ENCODE results near the gene SLC16A12. TPM values are rescaled to one million over a fixed set of nuclear protein-coding genes. Genes with fewer than 3 reads are reported as not detected.

Gene SLC16A12
- total and polyA plus RNA-seq, 2 of the 8 experiments (the other 6 are each of a cell fraction or from before 2014, with no cell fraction given): 1.6 to 1.9 TPM

- CTCF ChIA-PET (ENCODE audit: partially characterized antibody): interaction anchor here (1.1 kb wide), 2 partner anchors 37 to 39 kb away, joined by 3 read pairs; no protein-coding TSS in a partner anchor
- 92% methylated on average over 12 of the region's 12 CpGs; no CpG with 5 or more reads in 1 of the 2 experiments for WGBS, 2 experiments (ENCODE audit: extremely low coverage in 1 of 2, insufficient coverage in 1 of 2, insufficient read length in 1 of 2, insufficient replicate concordance in 2 of 2, low coverage in 1 of 2, low lambda C conversion rate in 2 of 2, missing lambda C conversion rate in 1 of 2)
- no peak for TF ChIP-seq EP300 (IDR thresholded peaks at IDR 0.05; ENCODE audit: borderline replicate concordance in 1 of 2, low read depth in 2 of 2, low read length in 2 of 2)
These were observed 16.2 kb downstream of the SLC16A12 start for GRCh38 chr10:89518876-89519842.

More at GRCh38 chr10:89518876-89519842, 16.2 kb downstream of the SLC16A12 start:
- H3K9me3 ChIP-seq (ENCODE audit: insufficient read depth in 2 of 2, low read depth in 1 of 2, low read length in 1 of 2): no peaks in the 10 kb centered on the region
- H2BK20ac ChIP-seq (ENCODE audit: low read length): no peak overlapping the region
- H2BK5ac ChIP-seq (ENCODE audit: low read depth, low read length): no peak overlapping the region
- no peak overlapping the region for H3K4ac ChIP-seq (replicated peaks; ENCODE audit: insufficient read length, low read depth, low read length)
- no peak overlapping the region for H3K18ac ChIP-seq (ENCODE audit: extremely low read depth, low read length)
- FAIRE-seq (no peak), DNase-seq (ENCODE audit: low read depth in 1 of 2, low spot score in 2 of 2) (no peak)
- H3K56ac ChIP-seq (replicated peaks; ENCODE audit: insufficient read length, low read depth, low read length): no peak overlapping the region
- H2BK120ac ChIP-seq (replicated peaks; ENCODE audit: low read depth, low read length): no peak overlapping the region
- no peak overlapping the region for H3K4me2 ChIP-seq (ENCODE audit: insufficient read depth in 1 of 2, low read depth in 2 of 2, low read length in 2 of 2)
- H3K79me1 ChIP-seq (ENCODE audit: low read depth, low read length): no peaks in the 10 kb centered on the region
- POLR2A ChIA-PET (ENCODE audit: partially characterized antibody): interaction anchor here (1.2 kb wide), 1 partner anchor 16 kb away, joined by 3 read pairs; the partner anchor contains the start of gene SLC16A12
- H2BK15ac ChIP-seq (ENCODE audit: low read length): no peak overlapping the region
- no peak overlapping the region for H3K9ac ChIP-seq (replicated peaks in 1 of 4; ENCODE audit: extremely low read depth in 1 of 4, low read depth in 3 of 4, low read length in 3 of 4)
- no peak overlapping the region for H4K5ac ChIP-seq (ENCODE audit: insufficient read length, low read depth, low read length)
- no peaks in the 10 kb centered on the region for H3K36me3 ChIP-seq (ENCODE audit: control insufficient read depth in 2 of 4, insufficient read depth in 4 of 4, low read length in 3 of 4)
- H2AK5ac ChIP-seq (ENCODE audit: low read depth, low read length): no peak overlapping the region
- no peaks in the 10 kb centered on the region for H3K79me2 ChIP-seq (ENCODE audit: control insufficient read depth in 1 of 2, insufficient read depth in 2 of 2, low read length in 2 of 2)
- H3K27me3 ChIP-seq (replicated peaks in 1 of 4; ENCODE audit: control insufficient read depth in 3 of 4, extremely low read depth in 1 of 4, insufficient read depth in 3 of 4, low read length in 3 of 4): no peaks in the 10 kb centered on the region
- H3K23me2 ChIP-seq (ENCODE audit: low read depth, low read length): no peaks in the 10 kb centered on the region; the same call in 1 of the 2 replicates
- no peak overlapping the region for H2BK12ac ChIP-seq (ENCODE audit: low read depth, low read length)
- peaks cover 0 to 7% (median 1%) of the 10 kb centered on the region in 4 experiments; a peak in 2 of 7 replicates for H3K4me1 ChIP-seq (replicated peaks in 1 of 4; ENCODE audit: control insufficient read depth in 3 of 4, insufficient read depth in 4 of 4, low read length in 3 of 4)
- no peak overlapping the region for H3K23ac ChIP-seq (ENCODE audit: insufficient read length)
- H3K14ac ChIP-seq (ENCODE audit: insufficient read length): no peak overlapping the region
- no peak overlapping the region for H3K4me3 ChIP-seq (ENCODE audit: extremely low read depth in 1 of 4, insufficient read depth in 2 of 4, low read depth in 3 of 4, low read length in 4 of 4)
- no peak overlapping the region for H4K91ac ChIP-seq (replicated peaks; ENCODE audit: insufficient read length, low read length)
- no peak overlapping the region for H4K8ac ChIP-seq (ENCODE audit: extremely low read depth, insufficient read depth, low read length)
- no peak overlapping the region for H2AFZ ChIP-seq (ENCODE audit: low read length)
- H4K20me1 ChIP-seq (replicated peaks in 1 of 2; ENCODE audit: control insufficient read depth in 1 of 2, insufficient read depth in 2 of 2, low read length in 2 of 2): no peaks in the 10 kb centered on the region
- H3K27ac ChIP-seq (ENCODE audit: low read depth, low read length): no peak overlapping the region

Measured in H1 (cell line).